ENCODE data around the gene ULK2.
A peak's percentile ranks its signal among the peaks of the same experiment; 100 is the strongest.
"Not testable (repeated sequence)": the region's sequence is repeated elsewhere in the genome, so short reads cannot be mapped to it uniquely, and the experiment has no call there.

The ULK2 gene

GRCh38 chr17:19860647-19861177 is 7.0 kb downstream of the ULK2 start:
- DNase-seq: not testable (repeated sequence)

GRCh38 chr17:19857640-19858039 is 10.1 kb downstream of the ULK2 start:
- no peak for DNase-seq

- no peak for DNase-seq
Measured at GRCh38 chr17:19833914-19834313, 33.8 kb downstream of the ULK2 start.

GRCh38 chr17:19830061-19830460 is 37.7 kb downstream of the ULK2 start:
- DNase-seq: no peak

- no peak for DNase-seq
Measured at GRCh38 chr17:19812407-19812806, 55.3 kb downstream of the ULK2 start.

- DNase-seq: no peak
Measured at GRCh38 chr17:19805006-19805405, 62.7 kb downstream of the ULK2 start.

GRCh38 chr17:19800571-19800970 is 67.2 kb downstream of the ULK2 start:
- no peak for DNase-seq

GRCh38 chr17:19799796-19800195 is 67.9 kb downstream of the ULK2 start:
- no peak for DNase-seq

GRCh38 chr17:19796457-19796856 is 71.3 kb downstream of the ULK2 start:
- DNase-seq: no peak

GRCh38 chr17:19791918-19792550 is 75.7 kb downstream of the ULK2 start:
- no peak for DNase-seq

- DNase-seq: no peak
Measured at GRCh38 chr17:19787733-19788357, 79.9 kb downstream of the ULK2 start.

- DNase-seq: no peak
Measured at GRCh38 chr17:19785854-19786253, 81.9 kb downstream of the ULK2 start.

GRCh38 chr17:19781488-19782458 is 86.0 kb downstream of the ULK2 start:
- DNase-seq: no peak

- no peak for DNase-seq
Measured at GRCh38 chr17:19780846-19781245, 86.9 kb downstream of the ULK2 start.

- no peak for DNase-seq
Measured at GRCh38 chr17:19773534-19773933, 94.2 kb downstream of the ULK2 start.

GRCh38 chr17:19771971-19772630 is 95.6 kb downstream of the ULK2 start:
- peak in 1 of 2 experiments; percentile 21 for DNase-seq

- no peak for DNase-seq
Measured at GRCh38 chr17:19770985-19771735, 96.6 kb downstream of the ULK2 start.

- DNase-seq: no peak
Measured at GRCh38 chr17:19769946-19770652, 97.6 kb downstream of the ULK2 start.

GRCh38 chr17:19768046-19768782 is 99.5 kb downstream of the ULK2 start:
- DNase-seq: no peak

GRCh38 chr17:19766421-19767270 is 101.1 kb downstream of the ULK2 start:
- DNase-seq: peak; percentile 71 to 82

Data from stimulated activated CD4-positive, alpha-beta T cell treated with anti-CD3 and anti-CD28 coated beads, Interleukin-4, amount 100 ng/mL, for 4 hours (primary cell).